Liver (tissue), 9 donors: ENCODE results near the gene FGD4. TPM values are rescaled to one million over a fixed set of nuclear protein-coding genes. Genes with fewer than 3 reads are reported as not detected.

Experiments used
- DNase-seq: peaks from one replicate; pipeline ENCODE4 v3.0.0-alpha.2; 2017; ENCODE audit warnings: low spot score
- H3K27ac ChIP-seq, 2 donors: one replicate each; pipeline ENCODE4 v1.7.0; 2013; ENCODE audit warnings: inconsistent platforms in 2 of 2, low read length in 2 of 2, control low read depth in 1 of 2, low read depth in 1 of 2, mild to moderate bottlenecking in 1 of 2
- H3K27me3 ChIP-seq, 4 donors: one replicate each; pipeline versions ENCODE4 v1.6.1 to v1.7.0; 2013; ENCODE audit warnings: low read length in 3 of 4, inconsistent platforms in 1 of 4, mild to moderate bottlenecking in 1 of 4, moderate library complexity in 1 of 4; ENCODE audit not compliant: control insufficient read depth in 4 of 4, insufficient read depth in 4 of 4
- H3K36me3 ChIP-seq, 4 donors: one replicate each; pipeline versions ENCODE4 v1.6.1 to v1.7.0; 2013; ENCODE audit warnings: low read length in 3 of 4, mild to moderate bottlenecking in 3 of 4, low read depth in 1 of 4, moderate library complexity in 1 of 4; ENCODE audit not compliant: control insufficient read depth in 4 of 4, insufficient read depth in 3 of 4
- H3K4me1 ChIP-seq, 4 donors: one replicate each; pipeline versions ENCODE4 v1.6.1 to v1.7.0; 2013; ENCODE audit warnings: low read length in 3 of 4, mild to moderate bottlenecking in 3 of 4, moderate library complexity in 1 of 4; ENCODE audit not compliant: control insufficient read depth in 4 of 4, insufficient read depth in 4 of 4
- H3K4me3 ChIP-seq, 3 donors: one replicate each; pipeline versions ENCODE4 v1.6.1 to v1.7.0; 2013; ENCODE audit warnings: low read length in 3 of 3, control low read depth in 1 of 3, low read depth in 1 of 3, mild to moderate bottlenecking in 1 of 3
- H3K9ac ChIP-seq, 2 donors: one replicate each; pipeline ENCODE4 v1.7.0; 2013; ENCODE audit warnings: low read length in 2 of 2, mild to moderate bottlenecking in 2 of 2, moderate library complexity in 2 of 2, control low read depth in 1 of 2, low read depth in 1 of 2
- H3K9me3 ChIP-seq, 4 donors: one replicate each; pipeline versions ENCODE4 v1.6.1 to v1.7.0; 2013; ENCODE audit warnings: low read length in 3 of 4; ENCODE audit not compliant: control insufficient read depth in 4 of 4
- EGR1 ChIP-seq, 2 donors: IDR thresholded peaks; 2 replicates each; pipeline ENCODE4 v1.6.1; 2016 to 2018; ENCODE audit warnings: antibody characterized with exemption in 2 of 2, low read depth in 2 of 2
- FOXA1 ChIP-seq: IDR thresholded peaks from 2 replicates; pipeline ENCODE4 v1.6.1; 2016; ENCODE audit warnings: antibody characterized with exemption
- FOXA2 ChIP-seq: IDR thresholded peaks from 2 replicates; pipeline ENCODE4 v1.6.1; 2016; ENCODE audit warnings: antibody characterized with exemption
- GABPA ChIP-seq, 2 donors: IDR thresholded peaks in 1 of 2; conservative IDR thresholded peaks in 1 of 2; 2 replicates each; pipeline ENCODE4 v1.6.1; 2016; ENCODE audit warnings: antibody characterized with exemption in 2 of 2, mild to moderate bottlenecking in 1 of 2, moderate library complexity in 1 of 2
- HNF4A ChIP-seq, 2 donors: conservative IDR thresholded peaks; 2 replicates each; pipeline ENCODE4 v1.6.1; 2016; ENCODE audit warnings: antibody characterized with exemption in 2 of 2, mild to moderate bottlenecking in 2 of 2
- HNF4G ChIP-seq: IDR thresholded peaks from 2 replicates; pipeline ENCODE4 v1.6.1; 2016; ENCODE audit warnings: antibody characterized with exemption
- JUND ChIP-seq, 2 donors: IDR thresholded peaks; 2 replicates each; pipeline ENCODE4 v1.6.1; 2016; ENCODE audit warnings: antibody characterized with exemption in 2 of 2
- NR2F2 ChIP-seq: IDR thresholded peaks from 2 replicates; pipeline ENCODE4 v1.6.1; 2016; ENCODE audit warnings: antibody characterized with exemption
- RAD21 ChIP-seq, 2 donors: IDR thresholded peaks; 2 replicates each; pipeline ENCODE4 v1.6.1; 2016; ENCODE audit warnings: antibody characterized with exemption in 2 of 2, mild to moderate bottlenecking in 2 of 2
- RXRA ChIP-seq, 2 donors: IDR thresholded peaks; 2 replicates each; pipeline ENCODE4 v1.6.1; 2017 to 2018; ENCODE audit warnings: antibody characterized with exemption in 2 of 2, mild to moderate bottlenecking in 1 of 2
- SP1 ChIP-seq: IDR thresholded peaks from 2 replicates; pipeline ENCODE4 v1.6.1; 2018; ENCODE audit warnings: antibody characterized with exemption, mild to moderate bottlenecking
- TAF1 ChIP-seq: conservative IDR thresholded peaks from 2 replicates; pipeline ENCODE4 v1.6.1; 2016; ENCODE audit warnings: antibody characterized with exemption, mild to moderate bottlenecking
- YY1 ChIP-seq: IDR thresholded peaks from 2 replicates; pipeline ENCODE4 v1.6.1; 2016; ENCODE audit warnings: antibody characterized with exemption, mild to moderate bottlenecking
- WGBS: extraction: QIAGEN DNeasy Blood & Tissue Kit; methylation state at CpG from one replicate; pipeline ENCODE4 v1.1.7; 2013; 5-methylcytosine and 5-hydroxymethylcytosine counted together
- polyA plus RNA-seq, 2 donors: library from polyadenylated mRNA; stranded (reverse) in 1 of 2; unstranded in 1 of 2; fragments of 200-250 nt in 1 of 2; fragments of >200 nt in 1 of 2; fragmentation: Nextera tagmentation in 1 of 2; extraction: Ambion mirVana in 1 of 2; gene quantifications; one replicate each; pipeline versions ENCODE4 v1.2.1 to v1.2.3, GENCODE V29; 2013 to 2015
- total RNA-seq, 2 donors: library from RNA; depleted of rRNA; stranded (reverse); fragments of >200 nt; gene quantifications; one replicate each; pipeline ENCODE4 v1.2.3, GENCODE V29; 2014
- TF ChIP-seq, protein P1 (sequence below): IDR thresholded peaks from 2 replicates; pipeline ENCODE4 v1.6.1; 2016; ENCODE audit warnings: antibody characterized with exemption
- TF ChIP-seq, protein P2 (sequence below): fragments of 150-350 bp; IDR thresholded peaks from 2 replicates; pipeline ENCODE4 v1.5.1; 2017; ENCODE audit warnings: improper control_type of control experiment, low read depth, low read length; ENCODE audit not compliant: missing input control
- TF ChIP-seq, protein P3 (sequence below): IDR thresholded peaks from 2 replicates; pipeline ENCODE4 v1.6.1; 2016; ENCODE audit warnings: antibody characterized with exemption
- TF ChIP-seq, protein P4 (sequence below): IDR thresholded peaks from 2 replicates; pipeline ENCODE4 v1.6.1; 2016; ENCODE audit warnings: antibody characterized with exemption
- donor health status: healthy.
- donor health status: healthy.
- donor health status: healthy.
- donor health status: healthy.
- donor health status: healthy.

The FGD4 gene
- total and polyA plus RNA-seq, 4 donors = 3.8 to 26.4 (median 9.0) TPM

DNA sequence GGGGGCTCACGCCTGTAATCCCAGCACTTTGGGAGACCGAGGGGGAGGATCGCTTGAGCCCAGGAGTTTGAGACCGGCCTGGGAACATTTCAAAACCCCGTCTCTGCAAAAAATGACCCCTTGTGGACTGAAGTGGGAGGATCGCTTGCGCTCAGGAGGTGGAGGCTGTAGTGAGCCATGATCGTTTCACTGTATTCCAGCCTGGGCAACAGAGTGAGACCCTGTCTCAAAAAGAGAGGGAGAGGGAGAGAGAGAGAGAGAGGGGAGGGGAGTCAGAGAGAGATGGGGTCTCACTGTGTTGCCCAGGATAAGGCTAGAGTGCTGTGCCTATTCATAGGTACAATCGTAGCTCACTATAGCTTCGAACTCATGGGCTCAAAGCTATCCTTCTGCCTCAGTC, 2.8 kb downstream of the FGD4 start (continued):
- no peak for TF ChIP-seq FOXA1
- no peak for TF ChIP-seq GABPA (IDR thresholded peaks at IDR 0.05 in 1 of 2, conservative IDR thresholded peaks at IDR 0.05 in 1 of 2)
- TF ChIP-seq, protein P1, sequence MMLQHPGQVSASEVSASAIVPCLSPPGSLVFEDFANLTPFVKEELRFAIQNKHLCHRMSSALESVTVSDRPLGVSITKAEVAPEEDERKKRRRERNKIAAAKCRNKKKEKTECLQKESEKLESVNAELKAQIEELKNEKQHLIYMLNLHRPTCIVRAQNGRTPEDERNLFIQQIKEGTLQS = no peak

DNA sequence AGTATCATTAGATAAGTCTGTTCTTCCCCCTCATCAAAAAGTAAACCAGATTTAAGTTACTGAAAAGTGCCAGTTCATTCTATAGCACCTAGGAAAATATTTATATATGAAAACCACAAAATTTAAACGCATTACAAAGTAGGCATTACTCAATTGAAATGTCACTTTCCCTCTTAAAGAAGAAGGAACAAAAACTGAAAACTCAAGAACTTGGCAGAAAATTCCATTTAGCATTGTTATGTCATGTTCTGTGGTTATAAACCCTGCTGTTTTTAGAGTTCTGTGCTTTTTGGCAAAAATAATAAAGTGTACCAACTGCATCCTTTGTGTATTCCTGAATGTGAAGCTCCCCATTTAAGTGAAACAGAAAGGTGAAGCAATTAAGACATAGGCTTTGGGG, 3.6 kb downstream of the FGD4 start:
- Histone ChIP-seq H3K4me1 (peaks cover 2 to 28% (median 12%) of the 10 kb centered on the region in 4 donors), H3K27me3 (no peaks in the 10 kb centered on the region), H3K9me3 (no peaks in the 10 kb centered on the region), H3K27ac (no peak overlapping the region), H3K36me3 (no peaks in the 10 kb centered on the region), H3K9ac (no peak overlapping the region), H3K4me3 (no peak overlapping the region)
- WGBS = 60% methylated on average over 1 of the region's 1 CpG
- no peak for DNase-seq
- TF ChIP-seq, protein P2, sequence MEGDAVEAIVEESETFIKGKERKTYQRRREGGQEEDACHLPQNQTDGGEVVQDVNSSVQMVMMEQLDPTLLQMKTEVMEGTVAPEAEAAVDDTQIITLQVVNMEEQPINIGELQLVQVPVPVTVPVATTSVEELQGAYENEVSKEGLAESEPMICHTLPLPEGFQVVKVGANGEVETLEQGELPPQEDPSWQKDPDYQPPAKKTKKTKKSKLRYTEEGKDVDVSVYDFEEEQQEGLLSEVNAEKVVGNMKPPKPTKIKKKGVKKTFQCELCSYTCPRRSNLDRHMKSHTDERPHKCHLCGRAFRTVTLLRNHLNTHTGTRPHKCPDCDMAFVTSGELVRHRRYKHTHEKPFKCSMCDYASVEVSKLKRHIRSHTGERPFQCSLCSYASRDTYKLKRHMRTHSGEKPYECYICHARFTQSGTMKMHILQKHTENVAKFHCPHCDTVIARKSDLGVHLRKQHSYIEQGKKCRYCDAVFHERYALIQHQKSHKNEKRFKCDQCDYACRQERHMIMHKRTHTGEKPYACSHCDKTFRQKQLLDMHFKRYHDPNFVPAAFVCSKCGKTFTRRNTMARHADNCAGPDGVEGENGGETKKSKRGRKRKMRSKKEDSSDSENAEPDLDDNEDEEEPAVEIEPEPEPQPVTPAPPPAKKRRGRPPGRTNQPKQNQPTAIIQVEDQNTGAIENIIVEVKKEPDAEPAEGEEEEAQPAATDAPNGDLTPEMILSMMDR = no peak
- TF ChIP-seq SP1 = no peak
- no peak for TF ChIP-seq RAD21 (IDR thresholded peaks at IDR 0.05)
- TF ChIP-seq RXRA (IDR thresholded peaks at IDR 0.05) = no peak
- no peak for TF ChIP-seq YY1
- TF ChIP-seq TAF1 = no peak
- no peak for TF ChIP-seq NR2F2
- TF ChIP-seq, protein P1 = no peak
- TF ChIP-seq GABPA (IDR thresholded peaks at IDR 0.05 in 1 of 2, conservative IDR thresholded peaks at IDR 0.05 in 1 of 2) = no peak
- TF ChIP-seq HNF4G = no peak
- TF ChIP-seq, protein P3, sequence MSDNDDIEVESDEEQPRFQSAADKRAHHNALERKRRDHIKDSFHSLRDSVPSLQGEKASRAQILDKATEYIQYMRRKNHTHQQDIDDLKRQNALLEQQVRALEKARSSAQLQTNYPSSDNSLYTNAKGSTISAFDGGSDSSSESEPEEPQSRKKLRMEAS = no peak
- TF ChIP-seq JUND (IDR thresholded peaks at IDR 0.05) = no peak
- no peak for TF ChIP-seq HNF4A (conservative IDR thresholded peaks at IDR 0.05)
- no peak for TF ChIP-seq EGR1 (IDR thresholded peaks at IDR 0.05; ENCODE audit: low read depth in 2 of 2)
- TF ChIP-seq, protein P4, sequence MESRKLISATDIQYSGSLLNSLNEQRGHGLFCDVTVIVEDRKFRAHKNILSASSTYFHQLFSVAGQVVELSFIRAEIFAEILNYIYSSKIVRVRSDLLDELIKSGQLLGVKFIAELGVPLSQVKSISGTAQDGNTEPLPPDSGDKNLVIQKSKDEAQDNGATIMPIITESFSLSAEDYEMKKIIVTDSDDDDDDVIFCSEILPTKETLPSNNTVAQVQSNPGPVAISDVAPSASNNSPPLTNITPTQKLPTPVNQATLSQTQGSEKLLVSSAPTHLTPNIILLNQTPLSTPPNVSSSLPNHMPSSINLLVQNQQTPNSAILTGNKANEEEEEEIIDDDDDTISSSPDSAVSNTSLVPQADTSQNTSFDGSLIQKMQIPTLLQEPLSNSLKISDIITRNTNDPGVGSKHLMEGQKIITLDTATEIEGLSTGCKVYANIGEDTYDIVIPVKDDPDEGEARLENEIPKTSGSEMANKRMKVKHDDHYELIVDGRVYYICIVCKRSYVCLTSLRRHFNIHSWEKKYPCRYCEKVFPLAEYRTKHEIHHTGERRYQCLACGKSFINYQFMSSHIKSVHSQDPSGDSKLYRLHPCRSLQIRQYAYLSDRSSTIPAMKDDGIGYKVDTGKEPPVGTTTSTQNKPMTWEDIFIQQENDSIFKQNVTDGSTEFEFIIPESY = no peak
- no peak for TF ChIP-seq FOXA2

DNA sequence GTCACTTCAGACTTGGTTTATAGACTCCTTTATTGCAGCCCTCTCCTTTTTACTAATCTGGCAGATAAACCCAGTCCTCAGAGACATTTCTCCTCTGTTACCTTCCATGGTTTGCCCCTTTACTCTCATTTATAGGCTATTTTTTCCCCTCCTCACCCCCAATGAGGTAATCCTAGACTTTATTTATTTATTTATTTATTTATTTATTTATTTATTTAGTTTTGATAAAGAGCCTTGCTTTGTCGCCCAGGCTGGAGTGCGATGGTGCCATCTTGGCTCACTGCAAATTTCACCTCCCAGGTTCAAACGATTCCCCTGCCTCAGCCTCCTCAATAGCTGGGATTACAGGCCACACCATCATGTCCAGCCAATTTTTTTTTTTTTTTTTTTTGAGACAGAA, 8.4 kb downstream of the FGD4 start:
- peaks cover 0 to 2% (median under 1%) of the 10 kb centered on the region in 4 donors for H3K4me1 ChIP-seq
- 97% methylated on average over 3 of the region's 3 CpGs for WGBS
- TF ChIP-seq, protein P3 = no peak
- TF ChIP-seq SP1 (no peak), GABPA (IDR thresholded peaks at IDR 0.05 in 1 of 2, conservative IDR thresholded peaks at IDR 0.05 in 1 of 2) (no peak), EGR1 (IDR thresholded peaks at IDR 0.05; ENCODE audit: low read depth in 2 of 2) (no peak), NR2F2 (no peak), TAF1 (no peak), YY1 (no peak), RXRA (IDR thresholded peaks at IDR 0.05) (no peak), RAD21 (IDR thresholded peaks at IDR 0.05) (no peak), HNF4G (no peak), HNF4A (conservative IDR thresholded peaks at IDR 0.05) (no peak), FOXA2 (no peak), FOXA1 (no peak)
- TF ChIP-seq, protein P2 = no peak
- TF ChIP-seq, protein P4 = no peak

More for the DNA sequence above, 8.4 kb downstream of the FGD4 start:
- Histone ChIP-seq H3K27me3 (no peaks in the 10 kb centered on the region), H3K9me3 (no peaks in the 10 kb centered on the region), H3K9ac (no peak overlapping the region), H3K27ac (no peak overlapping the region), H3K4me3 (no peak overlapping the region), H3K36me3 (peaks cover 0 to 1% (median 0%) of the 10 kb centered on the region in 4 donors)
- no peak for DNase-seq
